Measurements from ENCODE around the gene CAPSL. TPM values are rescaled to one million over a fixed set of nuclear protein-coding genes. Genes with fewer than 3 reads are reported as not detected.
"Not testable (repeated sequence)": the region's sequence is repeated elsewhere in the genome, so short reads cannot be mapped to it uniquely, and the experiment has no call there.

Gene CAPSL
- total RNA-seq, 1 donor from 2014 or later, result 1.1 TPM

DNA sequence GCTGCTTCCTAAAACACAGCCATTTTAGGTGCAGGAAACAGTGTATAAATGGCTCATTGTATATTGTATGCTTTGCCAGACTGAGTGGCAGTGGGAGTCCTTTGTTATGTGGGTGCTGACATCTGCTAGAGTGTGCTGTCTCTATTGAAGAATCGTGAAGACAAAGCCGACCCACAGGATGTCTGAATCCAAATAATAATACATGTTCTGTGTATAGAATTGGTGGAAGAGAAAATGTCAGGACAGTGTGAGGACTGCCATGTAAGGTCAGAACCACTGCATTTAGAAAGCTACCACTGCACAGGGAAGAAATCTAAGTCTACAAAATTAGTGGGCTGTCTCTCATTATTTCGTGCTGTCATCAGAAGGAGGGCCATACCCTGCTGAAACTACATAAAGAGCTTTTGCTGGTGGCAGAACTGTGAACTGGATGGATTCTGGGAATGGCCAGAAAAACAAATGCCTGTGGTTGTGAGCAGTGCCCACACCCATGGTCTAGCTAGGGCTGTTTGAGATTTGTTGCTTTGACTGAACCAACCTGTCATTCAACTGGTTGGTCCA lies 79.2 kb downstream of the CAPSL start:
- no peaks in the 10 kb centered on the region for H3K27me3 Mint-ChIP-seq
- H3K9me3 Mint-ChIP-seq (ENCODE audit: low read depth), result peaks cover 4% of the 10 kb centered on the region
- no peak overlapping the region for H3K4me3 Mint-ChIP-seq (ENCODE audit: low read depth)
- TF ChIP-seq, protein P1, sequence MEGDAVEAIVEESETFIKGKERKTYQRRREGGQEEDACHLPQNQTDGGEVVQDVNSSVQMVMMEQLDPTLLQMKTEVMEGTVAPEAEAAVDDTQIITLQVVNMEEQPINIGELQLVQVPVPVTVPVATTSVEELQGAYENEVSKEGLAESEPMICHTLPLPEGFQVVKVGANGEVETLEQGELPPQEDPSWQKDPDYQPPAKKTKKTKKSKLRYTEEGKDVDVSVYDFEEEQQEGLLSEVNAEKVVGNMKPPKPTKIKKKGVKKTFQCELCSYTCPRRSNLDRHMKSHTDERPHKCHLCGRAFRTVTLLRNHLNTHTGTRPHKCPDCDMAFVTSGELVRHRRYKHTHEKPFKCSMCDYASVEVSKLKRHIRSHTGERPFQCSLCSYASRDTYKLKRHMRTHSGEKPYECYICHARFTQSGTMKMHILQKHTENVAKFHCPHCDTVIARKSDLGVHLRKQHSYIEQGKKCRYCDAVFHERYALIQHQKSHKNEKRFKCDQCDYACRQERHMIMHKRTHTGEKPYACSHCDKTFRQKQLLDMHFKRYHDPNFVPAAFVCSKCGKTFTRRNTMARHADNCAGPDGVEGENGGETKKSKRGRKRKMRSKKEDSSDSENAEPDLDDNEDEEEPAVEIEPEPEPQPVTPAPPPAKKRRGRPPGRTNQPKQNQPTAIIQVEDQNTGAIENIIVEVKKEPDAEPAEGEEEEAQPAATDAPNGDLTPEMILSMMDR (IDR thresholded peaks at IDR 0.05; ENCODE audit: unreplicated experiment), result no peak
- H3K27ac Mint-ChIP-seq, result no peak overlapping the region
- peaks cover 7% of the 10 kb centered on the region for H3K4me1 Mint-ChIP-seq (ENCODE audit: low read depth)
- DNase-seq (ENCODE audit: low spot score, unreplicated experiment), result no peak
- no peaks in the 10 kb centered on the region for H3K36me3 Mint-ChIP-seq (ENCODE audit: insufficient read depth)

DNA sequence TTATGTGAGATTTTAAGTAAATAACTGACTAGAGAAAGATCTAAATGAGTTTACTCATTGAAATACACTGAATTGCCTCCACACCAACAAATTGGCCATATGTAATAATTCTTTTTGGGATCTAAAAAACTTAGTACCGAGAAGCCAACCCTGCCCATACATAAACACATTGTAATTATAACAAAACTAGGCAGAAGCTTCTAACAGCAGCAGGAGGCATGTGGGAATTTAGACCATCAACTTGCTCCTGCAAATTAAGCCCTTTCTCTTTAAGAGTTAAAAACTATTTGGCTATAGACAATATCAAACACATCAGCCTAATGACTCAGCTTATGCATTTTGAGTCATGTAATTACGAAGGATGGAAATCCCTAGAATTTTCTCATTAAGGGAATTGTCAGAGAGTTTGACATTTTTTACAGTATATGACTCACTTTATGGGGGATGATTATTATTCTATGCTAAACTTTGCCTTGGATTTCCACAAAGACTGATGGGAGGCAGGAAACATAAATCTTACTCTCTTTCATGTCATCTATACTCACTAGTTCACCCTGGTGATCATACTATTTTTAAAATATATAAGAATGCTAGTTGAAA lies 80.7 kb downstream of the CAPSL start:
- Mint-ChIP-seq H3K36me3 (ENCODE audit: insufficient read depth) (no peaks in the 10 kb centered on the region), H3K4me1 (ENCODE audit: low read depth) (peaks cover 5% of the 10 kb centered on the region), H3K9me3 (ENCODE audit: low read depth) (no peaks in the 10 kb centered on the region), H3K4me3 (ENCODE audit: low read depth) (no peak overlapping the region), H3K27me3 (no peaks in the 10 kb centered on the region), H3K27ac (no peak overlapping the region)
- DNase-seq (ENCODE audit: low spot score, unreplicated experiment), result no peak
- TF ChIP-seq, protein P1 (IDR thresholded peaks at IDR 0.05; ENCODE audit: unreplicated experiment), result no peak

DNA sequence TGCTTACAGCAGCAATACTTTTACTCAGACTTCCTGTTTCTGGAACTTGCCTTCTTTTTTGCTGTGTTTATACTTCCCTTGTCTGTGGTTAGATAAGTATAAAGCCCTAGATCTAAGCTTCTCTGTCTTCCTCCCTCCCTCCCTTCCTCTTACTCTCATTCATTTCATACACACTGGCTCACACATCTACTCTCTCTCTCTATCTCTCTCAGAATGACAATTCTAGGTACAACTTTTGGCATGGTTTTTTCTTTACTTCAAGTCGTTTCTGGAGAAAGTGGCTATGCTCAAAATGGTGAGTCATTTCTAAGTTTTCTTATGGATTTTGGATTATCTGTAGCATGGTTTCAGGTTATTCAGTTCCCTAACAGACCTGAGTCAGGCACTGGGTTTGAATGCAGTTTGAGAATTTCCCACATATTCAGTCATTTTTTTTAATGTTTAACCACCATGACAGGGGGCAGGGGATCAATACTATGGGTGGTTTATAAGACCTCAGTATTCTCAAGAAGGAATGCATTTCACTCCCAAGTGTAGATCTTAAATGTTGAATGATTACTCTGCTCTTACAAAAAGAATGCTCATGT lies 81.6 kb downstream of the CAPSL start, which contains the start of gene IL7R:
IL7R (plus strand) TSS at position 127 of the 587 bp plus-strand sequence; CDS start at position 214, 87 bp downstream.
- TF ChIP-seq, protein P1 (IDR thresholded peaks at IDR 0.05; ENCODE audit: unreplicated experiment), result no peak
- Mint-ChIP-seq H3K4me1 (ENCODE audit: low read depth) (peaks cover 5% of the 10 kb centered on the region), H3K4me3 (ENCODE audit: low read depth) (no peak within 1 kb of the TSS), H3K27ac (no peak within 1 kb of the TSS), H3K9me3 (ENCODE audit: low read depth) (no peaks in the 10 kb centered on the region), H3K27me3 (no peaks in the 10 kb centered on the region), H3K36me3 (ENCODE audit: insufficient read depth) (no peaks in the 10 kb centered on the region)
- no peak for DNase-seq (ENCODE audit: low spot score, unreplicated experiment)

DNA sequence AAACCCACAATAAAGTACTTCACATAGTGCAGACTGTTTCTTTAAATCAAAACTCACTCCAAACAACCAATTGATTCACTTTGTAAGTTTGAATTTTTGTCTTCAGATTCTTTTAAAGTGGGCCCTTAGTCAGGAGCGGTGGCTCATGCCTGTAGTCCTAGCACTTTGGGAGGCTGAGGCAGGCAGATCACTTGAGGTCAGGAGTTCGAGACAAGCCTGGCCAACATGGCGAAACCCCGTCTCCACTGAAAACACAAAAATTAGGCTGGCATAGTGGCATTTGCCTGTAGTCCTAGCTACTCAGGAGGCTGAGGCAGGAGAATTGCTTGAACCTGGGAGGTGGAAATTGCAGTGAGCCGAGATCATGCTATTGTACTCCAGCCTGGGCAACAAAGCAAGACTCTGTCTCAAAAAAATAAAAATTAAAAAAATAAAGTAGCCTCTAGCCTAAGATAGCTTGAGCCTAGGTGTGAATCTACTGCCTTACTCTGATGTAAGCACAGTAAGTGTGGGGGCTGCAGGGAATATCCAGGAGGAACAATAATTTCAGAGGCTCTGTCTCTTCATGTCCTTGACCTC lies 82.1 kb downstream of the CAPSL start:
- H3K4me3 Mint-ChIP-seq (ENCODE audit: low read depth); H3K27ac Mint-ChIP-seq; DNase-seq (ENCODE audit: low spot score, unreplicated experiment); H3K4me1 Mint-ChIP-seq (ENCODE audit: low read depth); H3K27me3 Mint-ChIP-seq; H3K9me3 Mint-ChIP-seq (ENCODE audit: low read depth); H3K36me3 Mint-ChIP-seq (ENCODE audit: insufficient read depth): not testable (repeated sequence)

DNA sequence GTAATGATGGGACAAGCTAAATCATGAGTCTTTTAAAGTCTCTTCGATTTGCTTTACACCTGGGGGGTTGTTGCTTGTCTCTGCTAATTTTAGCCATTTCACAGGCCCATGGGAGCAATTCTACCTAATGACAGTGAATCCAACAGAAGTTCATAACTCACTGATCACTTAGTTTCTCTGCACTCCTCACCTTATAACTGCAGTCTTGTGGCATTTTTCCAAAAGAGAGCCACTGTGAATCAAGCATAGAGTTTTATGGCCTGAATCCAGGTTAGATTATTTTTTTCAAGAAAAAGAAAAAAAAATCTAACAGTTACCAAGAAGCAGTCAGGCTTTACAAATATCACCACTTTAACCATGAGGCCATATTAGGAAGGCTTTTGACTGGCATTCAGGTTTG lies 83.2 kb downstream of the CAPSL start:
- Mint-ChIP-seq H3K27me3 (peaks cover 4% of the 10 kb centered on the region), H3K4me1 (ENCODE audit: low read depth) (peaks cover 5% of the 10 kb centered on the region), H3K9me3 (ENCODE audit: low read depth) (no peaks in the 10 kb centered on the region), H3K36me3 (ENCODE audit: insufficient read depth) (no peaks in the 10 kb centered on the region), H3K27ac (no peak overlapping the region), H3K4me3 (ENCODE audit: low read depth) (no peak overlapping the region)
- TF ChIP-seq, protein P1 (IDR thresholded peaks at IDR 0.05; ENCODE audit: unreplicated experiment), result no peak
- no peak for DNase-seq (ENCODE audit: low spot score, unreplicated experiment)

Other genes starting within 250 kb of the CAPSL start
- not detected in 2 replicates for gene IL7R, start 81.7 kb downstream of the CAPSL start, total RNA-seq
- 5.2 and 5.6 TPM in 2 replicates for gene UGT3A1, start 52.8 kb upstream of the CAPSL start, total RNA-seq
- gene UGT3A2, start 128.3 kb upstream of the CAPSL start, total RNA-seq, result 0.53 and 0.67 TPM in 2 replicates
- gene LMBRD2, start 213.3 kb upstream of the CAPSL start, total RNA-seq, result 6.9 and 7.5 TPM in 2 replicates
- 61.3 and 68.4 TPM in 2 replicates for gene SKP2, start 213.5 kb upstream of the CAPSL start, total RNA-seq